ENCODE data around the gene MUC21. TPM values are rescaled to one million over a fixed set of nuclear protein-coding genes. Genes with fewer than 3 reads are reported as not detected.

The MUC21 gene
- total and polyA plus RNA-seq, 9 of the 15 experiments (the other 6 are each of a cell fraction or from before 2014, with no cell fraction given): not detected

- peaks cover 0 to 3% of the 10 kb centered on the region in 2 experiments; a peak in 2 of 5 replicates for H3K4me1 ChIP-seq (replicated peaks in 1 of 2; ENCODE audit: control insufficient read depth in 2 of 2, insufficient read depth in 2 of 2, low read length in 2 of 2)
- CTCF ChIA-PET (ENCODE audit: low intra/inter-chr PET ratio): no interaction called here
- ATAC-seq (no peak), FAIRE-seq (no peak), DNase-seq (ENCODE audit: extremely low read depth in 1 of 4, low spot score in 3 of 4) (no peak)
- H3K27ac ChIP-seq (ENCODE audit: extremely low read depth, low read depth, low read length): no peak overlapping the region
- intact Hi-C loops (cut with micrococcal nuclease) (no loop called here), in situ Hi-C loops (cut with MboI) (no loop called here)
- no peaks in the 10 kb centered on the region for H3K79me2 ChIP-seq (ENCODE audit: control insufficient read depth, insufficient read depth, low read length)
- H3K27me3 ChIP-seq (ENCODE audit: control insufficient read depth in 2 of 2, insufficient read depth in 2 of 2, low read length in 2 of 2): peaks cover 20 to 27% of the 10 kb centered on the region in 2 experiments
- H3K9me1 ChIP-seq (ENCODE audit: control insufficient read depth, insufficient read depth, low read length): no peaks in the 10 kb centered on the region
- 8% methylated on average over 4 of the region's 4 CpGs for WGBS (ENCODE audit: insufficient coverage, low coverage, missing lambda C conversion rate)
- H3K36me3 ChIP-seq (ENCODE audit: control insufficient read depth, insufficient read depth, low read length): no peaks in the 10 kb centered on the region
- TF ChIP-seq ELK1 (CRISPR knock-in tag; IDR thresholded peaks at IDR 0.05) (no peak), SPI1 (IDR thresholded peaks at IDR 0.05; ENCODE audit: borderline replicate concordance, low read depth, low read length) (peak; percentile 82; the same call in 1 of the 2 replicates), MYBL2 (IDR thresholded peaks at IDR 0.05; ENCODE audit: low read depth) (no peak), MYBL2 (CRISPR knock-in tag; IDR thresholded peaks at IDR 0.05; ENCODE audit: borderline replicate concordance) (no peak), ZSCAN32 (CRISPR knock-in tag; IDR thresholded peaks at IDR 0.05) (no peak)
- no peaks in the 10 kb centered on the region for H4K20me1 ChIP-seq (replicated peaks; ENCODE audit: control insufficient read depth, insufficient read depth, low read length)
- no TSS peak for BruUV-seq (replicated peaks)
- no peak overlapping the region for H3K4me3 ChIP-seq
- no peaks in the 10 kb centered on the region for H3K9me3 ChIP-seq (replicated peaks; ENCODE audit: control insufficient read depth, insufficient read depth, low read depth, low read length)
- 0 out of 2 replicates have a peak overlapping the region, but pooled peaks have one; percentile 43 for H2AFZ ChIP-seq (ENCODE audit: low read depth, low read length)
- no peak overlapping the region for H3K9ac ChIP-seq (ENCODE audit: insufficient read depth in 1 of 2, low read depth in 2 of 2, low read length in 2 of 2)
- no peak overlapping the region for H3K4me2 ChIP-seq (ENCODE audit: insufficient read depth, low read length)
- POLR2A ChIA-PET: interaction anchor here (2.1 kb wide), 1 partner anchor 10 kb away, joined by 5 read pairs; no protein-coding TSS in a partner anchor
Measured at GRCh38 chr6:31004794-31005193, 21.3 kb downstream of the MUC21 start.
